SU-DHL-6 (cell line): Measurements from ENCODE around the gene ABITRAM.

Experiments used
- CTCF ChIP-seq: fragments of 200-600 bp; sonication (generic); IDR thresholded peaks from one replicate; pipeline ENCODE4 v1.5.1; 2017; ENCODE audit warnings: antibody characterized with exemption, mild to moderate bottlenecking, low read length, moderate library complexity; ENCODE audit not compliant: insufficient read depth, poor library complexity, severe bottlenecking
- EZH2phosphoT487 ChIP-seq: fragments of 200-600 bp; sonication (generic), shearing (Covaris generic); conservative IDR thresholded peaks from 2 replicates; pipeline ENCODE4 v1.6.1; 2018; ENCODE audit warnings: mild to moderate bottlenecking, antibody characterized with exemption, low read length, moderate library complexity, mixed read lengths

- no peak for TF ChIP-seq CTCF
- no peak for TF ChIP-seq EZH2phosphoT487
These were observed 16.0 kb downstream of the ABITRAM start for GRCh38 chr9:108950168-108950567.
